CD14-positive monocyte (primary cell): ENCODE measurements around the gene RXRG. TPM values are rescaled to one million over a fixed set of nuclear protein-coding genes. Genes with fewer than 3 reads are reported as not detected.

Source experiments
- DNase-seq, 3 donors: peaks; one replicate each; pipeline ENCODE4 v3.0.0-alpha.2; 2011 to 2022
- H2AFZ ChIP-seq: 2 replicates; pipeline ENCODE4 v1.6.0; 2012; ENCODE audit warnings: mild to moderate bottlenecking, low read depth, low read length, inconsistent platforms; ENCODE audit not compliant: insufficient read depth, poor library complexity, severe bottlenecking
- H3K27ac ChIP-seq, 2 donors: 1 replicate in 1 of 2; 2 replicates in 1 of 2; pipeline ENCODE4 v1.5.1; 2012 to 2013; ENCODE audit warnings: low read length in 2 of 2, control low read depth in 1 of 2, inconsistent platforms in 1 of 2, low read depth in 1 of 2, mild to moderate bottlenecking in 1 of 2
- H3K27me3 ChIP-seq, 2 donors: one replicate each; pipeline versions ENCODE4 v1.6.0 to v1.6.1; 2011 to 2013; ENCODE audit warnings: low read length in 2 of 2; ENCODE audit not compliant: control insufficient read depth in 2 of 2, insufficient read depth in 2 of 2
- H3K36me3 ChIP-seq, 2 donors: replicated peaks in 1 of 2; 1 replicate in 1 of 2; 2 replicates in 1 of 2; pipeline versions ENCODE4 v1.5.1 to v1.6.1; 2012 to 2013; ENCODE audit warnings: low read length in 2 of 2, control low read depth in 1 of 2, inconsistent platforms in 1 of 2, mild to moderate bottlenecking in 1 of 2; ENCODE audit not compliant: insufficient read depth in 2 of 2, control insufficient read depth in 1 of 2
- H3K4me1 ChIP-seq, 2 donors: 1 replicate in 1 of 2; 2 replicates in 1 of 2; pipeline versions ENCODE4 v1.5.1 to v1.6.1; 2012 to 2013; ENCODE audit warnings: low read length in 2 of 2, control low read depth in 1 of 2, inconsistent platforms in 1 of 2, mild to moderate bottlenecking in 1 of 2, moderate library complexity in 1 of 2; ENCODE audit not compliant: insufficient read depth in 2 of 2, control insufficient read depth in 1 of 2
- H3K4me2 ChIP-seq: replicated peaks from 2 replicates; pipeline ENCODE3; 2012; ENCODE audit warnings: low read length, moderate library complexity, mild to moderate bottlenecking; ENCODE audit not compliant: poor library complexity, severe bottlenecking; ENCODE audit errors: extremely low read depth
- H3K4me3 ChIP-seq, 3 experiments: fragments of 200-600 bp in 1 of 3; sonication (generic) in 1 of 3; replicated peaks in 1 of 3; 1 replicate in 2 of 3; 2 replicates in 1 of 3; pipeline ENCODE4 v1.5.1; 2011 to 2013; ENCODE audit warnings: low read length in 3 of 3, mild to moderate bottlenecking in 3 of 3, control low read depth in 2 of 3, low read depth in 2 of 3, inconsistent platforms in 1 of 3, moderate library complexity in 1 of 3
- H3K79me2 ChIP-seq: 2 replicates; pipeline ENCODE4 v1.6.0; 2012; ENCODE audit warnings: mild to moderate bottlenecking, control low read depth, inconsistent platforms, low read length, moderate library complexity; ENCODE audit not compliant: insufficient read depth
- H3K9ac ChIP-seq: 2 replicates; pipeline ENCODE4 v1.6.0; 2017; ENCODE audit warnings: low read length, mild to moderate bottlenecking; ENCODE audit not compliant: insufficient read depth, poor library complexity, severe bottlenecking
- H3K9me3 ChIP-seq, 2 donors: replicated peaks in 1 of 2; 1 replicate in 1 of 2; 2 replicates in 1 of 2; pipeline versions ENCODE4 v1.5.1 to v1.6.1; 2012 to 2013; ENCODE audit warnings: low read length in 2 of 2, control low read depth in 1 of 2; ENCODE audit not compliant: control insufficient read depth in 1 of 2, insufficient read depth in 1 of 2
- H4K20me1 ChIP-seq: 2 replicates; pipeline ENCODE4 v1.6.0; 2012; ENCODE audit warnings: mild to moderate bottlenecking, low read length, control low read depth, moderate library complexity; ENCODE audit not compliant: insufficient read depth
- H3K27ac Mint-ChIP-seq, 7 donors: one replicate each; pipeline ENCODE4 v1.8.0; 2020; ENCODE audit warnings: mild to moderate bottlenecking in 7 of 7, mixed read lengths in 7 of 7, moderate library complexity in 6 of 7, inconsistent platforms in 2 of 7
- H3K27me3 Mint-ChIP-seq, 3 donors: one replicate each; pipeline ENCODE4 v1.8.0; 2021 to 2022; ENCODE audit warnings: low read depth in 3 of 3, mild to moderate bottlenecking in 3 of 3, mixed read lengths in 3 of 3, moderate library complexity in 3 of 3, inconsistent platforms in 1 of 3
- H3K36me3 Mint-ChIP-seq, 2 donors: one replicate each; pipeline ENCODE4 v1.8.0; 2020; ENCODE audit warnings: mixed read lengths in 2 of 2, inconsistent platforms in 1 of 2, mild to moderate bottlenecking in 1 of 2
- H3K4me1 Mint-ChIP-seq: one replicate; pipeline ENCODE4 v1.8.0; 2020; ENCODE audit warnings: mild to moderate bottlenecking, mixed read lengths
- H3K4me3 Mint-ChIP-seq, 2 donors: one replicate each; pipeline ENCODE4 v1.8.0; 2020; ENCODE audit warnings: mild to moderate bottlenecking in 2 of 2, mixed read lengths in 2 of 2, moderate library complexity in 1 of 2
- H3K9me3 Mint-ChIP-seq, 7 donors: one replicate each; pipeline ENCODE4 v1.8.0; 2020 to 2022; ENCODE audit warnings: mixed read lengths in 7 of 7, mild to moderate bottlenecking in 6 of 7, moderate library complexity in 6 of 7, inconsistent platforms in 2 of 7
- WGBS: methylation state at CpG from one replicate; pipeline ENCODE4 v1.1.5; 2013; ENCODE audit warnings: missing lambda C conversion rate; ENCODE audit not compliant: insufficient coverage; 5-methylcytosine and 5-hydroxymethylcytosine counted together
- intact Hi-C, 2 donors: fragments of 100-400 bp; cut with micrococcal nuclease; formaldehyde crosslinking; loops; one replicate each; pipeline versions ENCODE4 v1.15.0 to v1.15.1; 2023
- polyA plus RNA-seq, 3 donors: library from polyadenylated mRNA; depleted of rRNA in 1 of 3; unstranded in 2 of 3; stranded (reverse) in 1 of 3; fragments of 300-500 nt in 2 of 3; fragments of >200 nt in 1 of 3; fragmentation: Illumina TruSeq in 2 of 3; gene quantifications; 1 replicate in 2 of 3; 2 replicates in 1 of 3; pipeline ENCODE4 v1.2.3, GENCODE V29; 2012 to 2021
- TF ChIP-seq, protein P1 (sequence below): fragments of 200-600 bp; IDR thresholded peaks from one replicate; pipeline ENCODE4 v1.8.0; 2022; ENCODE audit warnings: antibody characterized with exemption, mild to moderate bottlenecking

RXRG gene
- polyA plus RNA-seq, 3 donors = not detected

DNA sequence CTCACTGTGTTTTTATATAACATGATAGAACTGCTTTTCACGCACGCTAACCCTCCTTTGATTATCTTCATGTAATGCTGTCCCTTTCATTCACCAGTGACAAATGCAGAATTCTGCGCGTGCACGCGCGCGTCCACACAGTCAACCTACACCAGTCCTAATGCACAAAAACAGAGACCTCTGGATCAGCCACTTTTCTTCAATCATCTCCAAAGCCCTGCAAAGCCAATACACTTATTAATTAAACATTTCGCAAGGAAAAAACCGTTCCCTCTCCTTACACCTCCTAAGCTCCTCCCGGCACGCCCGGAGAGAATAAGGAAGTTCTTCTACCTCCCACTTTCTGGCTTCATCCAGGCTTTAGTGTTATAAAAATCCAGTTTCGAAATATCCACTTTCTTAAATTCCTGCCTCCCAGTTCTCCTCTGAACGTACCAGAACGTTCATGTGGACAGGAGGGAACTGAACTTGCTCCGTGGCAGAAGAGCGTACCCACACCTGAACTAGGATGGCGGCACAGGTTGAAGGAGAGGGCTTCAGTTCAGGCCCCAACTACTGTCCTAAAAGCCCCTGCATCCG, 93.0 kb downstream of the RXRG start:
- peaks cover 87 to 98% (median 90%) of the 10 kb centered on the region in 3 donors for H3K27me3 Mint-ChIP-seq
- H3K36me3 Mint-ChIP-seq = no peaks in the 10 kb centered on the region
- Histone ChIP-seq H3K27me3 (peaks cover 79 to 92% of the 10 kb centered on the region in 2 donors), H3K4me2 (no peak overlapping the region), H3K4me3 (no peak overlapping the region), H2AFZ (no peak overlapping the region), H3K27ac (no peak overlapping the region), H3K9me3 (peaks cover 0 to 39% of the 10 kb centered on the region in 2 donors), H3K79me2 (no peaks in the 10 kb centered on the region), H3K4me1 (no peaks in the 10 kb centered on the region), H3K36me3 (no peaks in the 10 kb centered on the region), H4K20me1 (no peaks in the 10 kb centered on the region), H3K9ac (no peak overlapping the region)
- 5% methylated on average over 20 of the region's 20 CpGs for WGBS
- H3K4me1 Mint-ChIP-seq = peaks cover 8% of the 10 kb centered on the region
- H3K4me3 Mint-ChIP-seq = peak overlapping the region in 1 of 2 donors; percentile 83
- H3K27ac Mint-ChIP-seq = no peak overlapping the region
- TF ChIP-seq, protein P1, sequence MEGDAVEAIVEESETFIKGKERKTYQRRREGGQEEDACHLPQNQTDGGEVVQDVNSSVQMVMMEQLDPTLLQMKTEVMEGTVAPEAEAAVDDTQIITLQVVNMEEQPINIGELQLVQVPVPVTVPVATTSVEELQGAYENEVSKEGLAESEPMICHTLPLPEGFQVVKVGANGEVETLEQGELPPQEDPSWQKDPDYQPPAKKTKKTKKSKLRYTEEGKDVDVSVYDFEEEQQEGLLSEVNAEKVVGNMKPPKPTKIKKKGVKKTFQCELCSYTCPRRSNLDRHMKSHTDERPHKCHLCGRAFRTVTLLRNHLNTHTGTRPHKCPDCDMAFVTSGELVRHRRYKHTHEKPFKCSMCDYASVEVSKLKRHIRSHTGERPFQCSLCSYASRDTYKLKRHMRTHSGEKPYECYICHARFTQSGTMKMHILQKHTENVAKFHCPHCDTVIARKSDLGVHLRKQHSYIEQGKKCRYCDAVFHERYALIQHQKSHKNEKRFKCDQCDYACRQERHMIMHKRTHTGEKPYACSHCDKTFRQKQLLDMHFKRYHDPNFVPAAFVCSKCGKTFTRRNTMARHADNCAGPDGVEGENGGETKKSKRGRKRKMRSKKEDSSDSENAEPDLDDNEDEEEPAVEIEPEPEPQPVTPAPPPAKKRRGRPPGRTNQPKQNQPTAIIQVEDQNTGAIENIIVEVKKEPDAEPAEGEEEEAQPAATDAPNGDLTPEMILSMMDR = no peak
- intact Hi-C loops = no loop called here
- no peak for DNase-seq
- H3K9me3 Mint-ChIP-seq = peaks cover 0 to 17% (median 4%) of the 10 kb centered on the region in 7 donors

Other genes starting within 250 kb of the RXRG start
- not detected for gene LMX1A, start 88.4 kb downstream of the RXRG start, polyA plus RNA-seq
- gene LRRC52, start 98.9 kb upstream of the RXRG start, polyA plus RNA-seq = not detected
- 100 to 1,000 TPM in 2 of 3 donors, 10 to 100 TPM in 1; 57.9 to 228 (median 189) TPM for gene MGST3, start 186.1 kb upstream of the RXRG start, polyA plus RNA-seq